ENCODE data around the gene MACROD2. TPM values are rescaled to one million over a fixed set of nuclear protein-coding genes. Genes with fewer than 3 reads are reported as not detected.

MACROD2 gene
- total and polyA plus RNA-seq, 2 of the 4 experiments (the other 2 are of a cell fraction), result not detected

DNA sequence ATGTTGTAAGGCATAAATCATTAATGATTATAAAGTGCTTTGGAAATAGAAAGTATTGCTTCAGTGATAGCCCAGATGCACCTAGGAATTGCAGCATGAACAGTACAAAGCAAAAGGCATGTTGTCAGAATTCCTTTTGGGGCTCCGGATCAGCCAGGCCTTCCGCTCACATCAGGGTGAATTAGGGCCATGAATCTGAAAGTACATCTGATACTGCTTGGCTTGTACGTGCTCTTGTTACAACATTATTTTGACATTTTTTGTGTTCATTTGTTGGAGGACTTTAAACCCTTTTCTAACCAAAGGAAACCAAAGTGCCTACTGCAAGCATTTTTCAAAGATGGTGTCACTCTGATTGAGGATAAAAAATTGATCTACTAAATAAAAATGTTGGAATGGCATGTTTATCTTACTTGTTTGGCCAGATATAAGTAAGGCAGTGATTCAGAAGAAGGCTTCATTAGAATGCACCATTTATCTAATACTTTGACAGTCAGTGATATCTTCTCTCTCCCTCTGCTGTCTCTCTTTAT lies 1347.7 kb downstream of the MACROD2 start:
- H2BK20ac ChIP-seq (ENCODE audit: low read depth, low read length), result no peak overlapping the region
- WGBS, 2 experiments (ENCODE audit: extremely low coverage in 2 of 2, insufficient read length in 1 of 2), result 80% methylated on average over 2 of the region's 3 CpGs; no CpG with 5 or more reads in 1 of the 2 experiments
- no peak overlapping the region for H2BK5ac ChIP-seq (ENCODE audit: low read depth, low read length, poor library complexity, severe bottlenecking)
- no peaks in the 10 kb centered on the region for H4K20me1 ChIP-seq (ENCODE audit: insufficient read depth, low read length)
- H3K9ac ChIP-seq (ENCODE audit: low read depth, low read length), result no peak overlapping the region
- H4K5ac ChIP-seq (ENCODE audit: low read depth, low read length), result no peak overlapping the region
- DNase-seq, result no peak
- H3K14ac ChIP-seq (replicated peaks; ENCODE audit: low read depth, low read length), result no peak overlapping the region
- H3K4me3 ChIP-seq (ENCODE audit: insufficient read depth, low read depth, low read length), result no peak overlapping the region
- ChIA-PET POLR2A (ENCODE audit: unreplicated experiment) (no interaction called here), CTCF (no interaction called here)
- H2BK15ac ChIP-seq (ENCODE audit: low read depth, low read length), result no peak overlapping the region
- H2AFZ ChIP-seq (replicated peaks; ENCODE audit: low read length, poor library complexity), result no peak overlapping the region
- dilution Hi-C loops (cut with HindIII; ENCODE audit: low sequenced_read_pairs, unreplicated experiment) (no loop called here), in situ Hi-C loops (cut with MboI; ENCODE audit: low sequenced_read_pairs) (no loop called here), intact Hi-C loops (cut with micrococcal nuclease) (no loop called here)
- no peak overlapping the region for H2BK120ac ChIP-seq (ENCODE audit: low read depth, low read length)
- no peak overlapping the region for H3K23ac ChIP-seq (ENCODE audit: low read depth, low read length)
- no peak overlapping the region for H4K8ac ChIP-seq (ENCODE audit: low read depth in 2 of 2, low read length in 2 of 2)
- H3K36me3 ChIP-seq (ENCODE audit: control insufficient read depth, insufficient read depth, low read length), result no peaks in the 10 kb centered on the region
- H4K91ac ChIP-seq (ENCODE audit: insufficient read depth, low read depth, low read length), result no peak overlapping the region
- no peak for ATAC-seq (ENCODE audit: low read depth)
- H3K27ac ChIP-seq (ENCODE audit: insufficient read depth, low read length), result no peak overlapping the region
- H2AK5ac ChIP-seq (ENCODE audit: low read depth, low read length), result no peak overlapping the region
- TF ChIP-seq MAFK (IDR thresholded peaks at IDR 0.05; ENCODE audit: low read depth, low read length) (no peak), RFX5 (IDR thresholded peaks at IDR 0.05; ENCODE audit: low read depth, low read length) (no peak), MXI1 (IDR thresholded peaks at IDR 0.05; ENCODE audit: borderline replicate concordance, low read depth, low read length) (no peak), NFE2L2 (IDR thresholded peaks at IDR 0.05; ENCODE audit: low read depth, low read length) (no peak), FOS (IDR thresholded peaks at IDR 0.05; ENCODE audit: low read depth, low read length) (no peak), RCOR1 (IDR thresholded peaks at IDR 0.05; ENCODE audit: insufficient replicate concordance, low read length) (no peak), CHD1 (IDR thresholded peaks at IDR 0.05; ENCODE audit: low read depth, low read length) (no peak), BHLHE40 (IDR thresholded peaks at IDR 0.05; ENCODE audit: low read depth, low read length) (no peak), MAZ (IDR thresholded peaks at IDR 0.05; ENCODE audit: borderline replicate concordance, low read depth, low read length) (no peak), POLR2A (IDR thresholded peaks at IDR 0.05; ENCODE audit: low read depth, low read length) (no peak)
- TF ChIP-seq, protein P1, sequence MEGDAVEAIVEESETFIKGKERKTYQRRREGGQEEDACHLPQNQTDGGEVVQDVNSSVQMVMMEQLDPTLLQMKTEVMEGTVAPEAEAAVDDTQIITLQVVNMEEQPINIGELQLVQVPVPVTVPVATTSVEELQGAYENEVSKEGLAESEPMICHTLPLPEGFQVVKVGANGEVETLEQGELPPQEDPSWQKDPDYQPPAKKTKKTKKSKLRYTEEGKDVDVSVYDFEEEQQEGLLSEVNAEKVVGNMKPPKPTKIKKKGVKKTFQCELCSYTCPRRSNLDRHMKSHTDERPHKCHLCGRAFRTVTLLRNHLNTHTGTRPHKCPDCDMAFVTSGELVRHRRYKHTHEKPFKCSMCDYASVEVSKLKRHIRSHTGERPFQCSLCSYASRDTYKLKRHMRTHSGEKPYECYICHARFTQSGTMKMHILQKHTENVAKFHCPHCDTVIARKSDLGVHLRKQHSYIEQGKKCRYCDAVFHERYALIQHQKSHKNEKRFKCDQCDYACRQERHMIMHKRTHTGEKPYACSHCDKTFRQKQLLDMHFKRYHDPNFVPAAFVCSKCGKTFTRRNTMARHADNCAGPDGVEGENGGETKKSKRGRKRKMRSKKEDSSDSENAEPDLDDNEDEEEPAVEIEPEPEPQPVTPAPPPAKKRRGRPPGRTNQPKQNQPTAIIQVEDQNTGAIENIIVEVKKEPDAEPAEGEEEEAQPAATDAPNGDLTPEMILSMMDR (conservative IDR thresholded peaks at IDR 0.05; ENCODE audit: low read depth, low read length), result no peak
- TF ChIP-seq, protein P2, sequence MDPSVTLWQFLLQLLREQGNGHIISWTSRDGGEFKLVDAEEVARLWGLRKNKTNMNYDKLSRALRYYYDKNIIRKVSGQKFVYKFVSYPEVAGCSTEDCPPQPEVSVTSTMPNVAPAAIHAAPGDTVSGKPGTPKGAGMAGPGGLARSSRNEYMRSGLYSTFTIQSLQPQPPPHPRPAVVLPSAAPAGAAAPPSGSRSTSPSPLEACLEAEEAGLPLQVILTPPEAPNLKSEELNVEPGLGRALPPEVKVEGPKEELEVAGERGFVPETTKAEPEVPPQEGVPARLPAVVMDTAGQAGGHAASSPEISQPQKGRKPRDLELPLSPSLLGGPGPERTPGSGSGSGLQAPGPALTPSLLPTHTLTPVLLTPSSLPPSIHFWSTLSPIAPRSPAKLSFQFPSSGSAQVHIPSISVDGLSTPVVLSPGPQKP (IDR thresholded peaks at IDR 0.05; ENCODE audit: borderline replicate concordance, low read depth, low read length), result no peak
- TF ChIP-seq, protein P3, sequence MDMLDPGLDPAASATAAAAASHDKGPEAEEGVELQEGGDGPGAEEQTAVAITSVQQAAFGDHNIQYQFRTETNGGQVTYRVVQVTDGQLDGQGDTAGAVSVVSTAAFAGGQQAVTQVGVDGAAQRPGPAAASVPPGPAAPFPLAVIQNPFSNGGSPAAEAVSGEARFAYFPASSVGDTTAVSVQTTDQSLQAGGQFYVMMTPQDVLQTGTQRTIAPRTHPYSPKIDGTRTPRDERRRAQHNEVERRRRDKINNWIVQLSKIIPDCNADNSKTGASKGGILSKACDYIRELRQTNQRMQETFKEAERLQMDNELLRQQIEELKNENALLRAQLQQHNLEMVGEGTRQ (IDR thresholded peaks at IDR 0.05; ENCODE audit: low read depth, low read length), result no peak
- H2AK9ac ChIP-seq (replicated peaks; ENCODE audit: low read depth, low read length, poor library complexity), result no peak overlapping the region
- no peaks in the 10 kb centered on the region for H3K79me1 ChIP-seq (ENCODE audit: low read depth in 1 of 2, low read length in 2 of 2)
- no peak overlapping the region for H3K18ac ChIP-seq (ENCODE audit: low read depth, low read length)
- no peak overlapping the region for H3K56ac ChIP-seq (ENCODE audit: extremely low read depth, insufficient read depth, low read length)
- H3K9me3 ChIP-seq (ENCODE audit: control insufficient read depth, insufficient read depth, low read length), result peaks cover 7% of the 10 kb centered on the region
- H3K4ac ChIP-seq (ENCODE audit: low read depth, low read length), result no peak overlapping the region
- no TSS peak for BruUV-seq (replicated peaks)
- H3K27me3 ChIP-seq (ENCODE audit: control insufficient read depth, insufficient read depth, low read length), result no peaks in the 10 kb centered on the region
- no peak overlapping the region for H3K4me2 ChIP-seq (ENCODE audit: low read depth, low read length)
- H3K4me1 ChIP-seq (ENCODE audit: control insufficient read depth, insufficient read depth, low read length), result no peaks in the 10 kb centered on the region
- H3K9me1 ChIP-seq (ENCODE audit: insufficient read depth, low read length), result no peaks in the 10 kb centered on the region

Data from IMR-90 (cell line).